ENCODE results near the gene CD200.
A peak's percentile ranks its signal among the peaks of the same experiment; 100 is the strongest.

- TF ChIP-seq CTCF (IDR thresholded peaks at IDR 0.05) (peak; percentile 62 to 82 (median 76)), POLR2A (IDR thresholded peaks at IDR 0.05) (no peak)
These were observed 5.5 kb upstream of the CD200 start for GRCh38 chr3:112327371-112327951.

Data from uterus (tissue), 2 donors.